Activated CD4-positive, alpha-beta T cell treated with anti-CD3 and anti-CD28 coated beads, Interleukin-2, Interleukin-6, amounts not matched to agents 100 ng/mL and 50 ng/mL, durations not matched to agents 16 hours and 8 hours (primary cell): ENCODE data around the gene KAZALD1.
A peak's percentile ranks its signal among the peaks of the same experiment; 100 is the strongest.
"Not testable (repeated sequence)": the region's sequence is repeated elsewhere in the genome, so short reads cannot be mapped to it uniquely, and the experiment has no call there.

Experiments
- DNase-seq: peaks from one replicate; pipeline ENCODE4 v3.0.0-alpha.2; 2020

KAZALD1 gene

DNA sequence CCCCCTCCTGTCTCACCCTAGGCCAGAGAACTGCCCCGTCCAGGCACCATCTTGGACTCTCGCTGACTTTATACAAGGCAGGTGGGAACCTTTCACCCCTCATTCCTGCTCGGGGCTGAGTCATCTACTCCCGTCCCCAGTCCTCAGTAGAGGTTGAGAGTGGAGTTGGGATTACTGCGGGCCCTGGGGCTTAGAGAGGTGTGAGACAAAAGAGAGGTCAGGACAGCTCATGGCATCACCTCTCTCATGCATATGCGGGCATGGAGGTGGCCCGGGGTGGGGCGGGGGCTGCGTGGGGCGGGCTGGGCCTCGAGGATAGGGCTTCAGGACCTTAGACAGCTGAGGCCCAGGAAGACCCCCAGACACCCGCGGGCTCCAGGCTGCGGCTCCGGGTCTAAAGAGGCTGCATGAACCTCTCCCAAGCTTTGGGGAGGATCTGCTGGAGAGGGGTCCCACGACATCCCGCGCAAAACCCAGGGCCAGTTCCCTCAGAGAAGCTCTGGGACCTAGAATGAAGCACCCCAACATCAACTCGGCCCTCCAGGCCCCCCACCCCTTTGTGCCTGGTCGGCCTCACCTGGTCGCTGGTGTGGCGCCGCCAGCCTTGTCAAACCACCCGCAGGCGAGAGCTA, 31.2 kb upstream of the KAZALD1 start:
- DNase-seq, result no peak

DNA sequence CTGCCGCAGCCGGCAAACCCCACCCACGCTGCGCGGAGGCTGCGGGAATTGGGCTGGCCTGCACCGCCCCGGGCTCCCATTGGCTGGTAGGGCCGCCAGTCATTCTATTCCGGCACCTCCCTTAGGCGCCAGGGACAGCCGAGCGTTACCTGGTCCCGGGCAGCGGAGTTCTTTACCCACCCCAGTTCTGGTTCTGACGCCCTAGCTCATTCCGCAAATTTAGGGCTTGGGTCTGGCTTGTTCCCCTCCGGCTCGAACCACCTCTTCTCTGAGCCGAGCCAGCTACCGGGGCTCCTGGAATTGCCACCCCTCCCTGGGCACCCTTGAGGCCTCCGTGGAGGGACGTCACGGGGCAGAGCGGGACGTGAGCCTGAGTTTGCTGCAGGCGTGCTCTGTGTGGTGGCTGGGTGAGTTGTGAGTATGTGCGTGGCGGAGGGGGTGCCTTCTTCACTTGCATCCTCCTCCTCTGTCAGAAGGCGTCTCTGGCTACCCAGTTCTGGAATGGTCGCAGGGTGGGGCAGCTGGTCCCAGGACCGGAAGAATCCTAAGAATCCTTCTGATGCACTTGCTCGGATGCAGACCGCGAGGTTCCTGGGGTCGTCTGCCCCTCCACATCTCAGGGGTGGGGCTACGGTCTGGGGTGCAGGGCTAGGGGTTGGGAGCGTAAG, 30.5 kb upstream of the KAZALD1 start, which contains the start of the genes PDZD7 and SFXN3:
PDZD7 (minus strand) TSS at position 2 of the 668 bp plus-strand sequence. CDS start 910 bp downstream, outside the sequence.
SFXN3 (plus strand) TSS at position 107 of the 668 bp plus-strand sequence. CDS start 3,461 bp downstream, outside the sequence.
- peak; percentile 98 for DNase-seq

DNA sequence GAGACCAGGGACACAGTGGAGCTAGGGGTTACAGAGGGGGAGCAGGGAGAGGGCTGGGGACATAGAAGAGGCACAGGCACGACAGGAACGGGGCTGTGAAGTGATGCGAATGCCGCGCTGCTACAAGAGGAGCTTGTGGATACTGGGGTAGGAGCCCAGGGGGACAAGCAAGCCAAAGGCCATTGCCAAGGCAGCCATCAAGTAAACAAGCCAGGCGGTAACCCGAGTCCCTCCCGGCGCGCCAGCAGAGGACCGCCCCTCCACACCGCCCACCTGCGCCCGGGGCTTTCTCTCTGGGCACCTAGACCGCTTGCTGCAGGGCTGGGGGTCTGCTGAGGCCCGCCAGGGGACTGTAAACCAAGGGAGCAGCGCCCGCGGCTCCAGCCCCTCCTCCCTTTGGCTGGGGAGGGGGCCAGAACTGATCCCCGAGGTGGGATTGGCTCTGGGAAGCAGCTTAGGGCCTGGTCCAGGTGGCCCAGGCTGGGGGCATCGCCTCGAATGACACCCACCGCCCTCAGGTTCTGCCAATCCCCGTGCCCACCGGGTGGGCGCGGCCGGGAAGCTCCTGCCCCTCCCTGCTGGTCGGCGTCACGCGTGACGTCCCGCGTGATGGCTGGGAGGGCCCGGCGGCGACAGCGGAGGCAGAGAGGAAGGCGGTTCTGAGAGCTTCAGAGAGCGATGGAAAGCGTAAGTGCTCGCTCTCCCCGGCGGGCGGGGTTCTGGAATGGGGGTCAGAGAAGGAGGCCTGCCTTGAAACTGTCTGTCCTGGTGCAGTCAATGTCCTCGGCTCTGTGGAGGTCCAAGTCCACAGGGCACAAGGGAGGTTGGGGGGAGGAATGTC, 29.8 kb upstream of the KAZALD1 start:
- peak; percentile 83 for DNase-seq

DNA sequence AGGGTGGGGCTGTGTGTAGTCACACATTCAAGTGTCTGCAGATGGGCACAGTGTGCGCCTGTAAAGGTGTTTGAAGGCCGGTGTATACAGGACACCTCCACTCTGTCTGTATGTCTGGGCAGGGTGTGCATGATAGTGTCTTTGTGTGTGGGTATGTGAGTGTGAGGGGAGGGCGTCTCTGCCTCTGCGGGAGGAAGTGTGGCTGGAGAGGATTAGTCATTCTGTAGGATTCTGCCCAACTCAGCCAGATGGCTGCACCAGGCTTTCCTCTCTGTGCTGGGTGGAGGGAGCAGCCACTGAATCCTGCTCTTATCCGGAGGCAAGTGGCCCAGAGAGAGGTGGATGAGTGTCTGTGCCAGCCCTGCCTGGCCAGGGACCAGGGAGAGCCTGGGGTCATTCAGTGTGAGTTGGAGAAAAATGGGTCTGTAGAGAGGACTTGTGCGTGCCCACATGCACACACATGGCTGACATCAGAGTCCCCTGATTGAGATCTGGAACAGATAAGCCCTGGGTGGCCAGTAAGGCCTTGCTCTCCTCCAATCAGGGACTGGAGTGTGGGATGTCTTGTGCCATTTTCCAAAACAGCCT, 29.1 kb upstream of the KAZALD1 start:
- peak; percentile 80 for DNase-seq

DNA sequence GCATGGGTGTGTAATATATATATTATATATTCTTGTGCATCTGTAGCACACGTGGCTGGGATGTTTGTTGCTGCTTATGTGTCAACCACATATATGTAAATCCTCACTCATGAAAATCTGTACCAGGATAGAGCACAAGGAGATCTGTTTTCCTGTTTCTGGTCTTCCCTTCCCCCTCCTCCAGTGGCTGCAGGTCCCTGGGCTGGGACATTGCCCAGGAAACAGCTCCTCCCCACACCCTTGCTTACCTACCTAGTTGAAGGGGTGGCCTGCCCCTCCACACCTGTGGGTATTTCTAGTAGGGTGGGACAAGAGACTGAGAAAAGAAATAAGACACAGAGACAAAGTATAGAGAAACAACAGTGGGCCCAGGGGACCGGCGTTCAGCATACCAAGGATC, 28.5 kb upstream of the KAZALD1 start:
- DNase-seq, result no peak

DNA sequence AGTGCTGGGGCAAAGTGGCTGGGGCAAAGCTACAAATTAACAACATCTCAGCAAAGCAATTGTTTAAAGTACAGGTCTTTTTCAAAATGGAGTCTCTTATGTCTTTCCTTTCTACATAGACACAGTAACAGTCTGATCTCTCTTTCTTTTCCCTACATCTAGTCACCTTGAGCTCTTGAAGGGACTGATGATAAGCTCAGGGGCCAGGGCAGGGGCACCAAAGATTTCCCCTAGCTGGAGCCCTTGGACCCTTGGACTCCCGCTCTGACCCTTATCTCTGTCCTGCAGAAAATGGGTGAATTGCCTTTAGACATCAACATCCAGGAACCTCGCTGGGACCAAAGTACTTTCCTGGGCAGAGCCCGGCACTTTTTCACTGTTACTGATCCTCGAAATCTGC, 27.4 kb upstream of the KAZALD1 start:
- DNase-seq, result not testable (repeated sequence)

DNA sequence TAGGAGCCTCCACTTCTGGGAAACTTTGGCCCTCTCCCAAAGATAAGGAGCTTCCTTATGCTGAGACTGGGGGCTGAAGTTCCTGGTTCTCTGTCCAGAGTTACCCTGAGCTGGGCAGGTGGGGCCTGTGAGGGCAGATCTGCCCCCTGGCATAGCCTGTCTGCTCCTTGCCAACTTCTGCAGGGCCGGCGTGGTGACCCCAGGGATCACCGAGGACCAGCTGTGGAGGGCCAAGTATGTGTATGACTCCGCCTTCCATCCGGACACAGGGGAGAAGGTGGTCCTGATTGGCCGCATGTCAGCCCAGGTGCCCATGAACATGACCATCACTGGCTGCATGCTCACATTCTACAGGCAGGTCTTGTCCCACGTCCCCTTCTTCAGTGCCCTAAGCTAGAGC, 26.5 kb upstream of the KAZALD1 start:
- no peak for DNase-seq

DNA sequence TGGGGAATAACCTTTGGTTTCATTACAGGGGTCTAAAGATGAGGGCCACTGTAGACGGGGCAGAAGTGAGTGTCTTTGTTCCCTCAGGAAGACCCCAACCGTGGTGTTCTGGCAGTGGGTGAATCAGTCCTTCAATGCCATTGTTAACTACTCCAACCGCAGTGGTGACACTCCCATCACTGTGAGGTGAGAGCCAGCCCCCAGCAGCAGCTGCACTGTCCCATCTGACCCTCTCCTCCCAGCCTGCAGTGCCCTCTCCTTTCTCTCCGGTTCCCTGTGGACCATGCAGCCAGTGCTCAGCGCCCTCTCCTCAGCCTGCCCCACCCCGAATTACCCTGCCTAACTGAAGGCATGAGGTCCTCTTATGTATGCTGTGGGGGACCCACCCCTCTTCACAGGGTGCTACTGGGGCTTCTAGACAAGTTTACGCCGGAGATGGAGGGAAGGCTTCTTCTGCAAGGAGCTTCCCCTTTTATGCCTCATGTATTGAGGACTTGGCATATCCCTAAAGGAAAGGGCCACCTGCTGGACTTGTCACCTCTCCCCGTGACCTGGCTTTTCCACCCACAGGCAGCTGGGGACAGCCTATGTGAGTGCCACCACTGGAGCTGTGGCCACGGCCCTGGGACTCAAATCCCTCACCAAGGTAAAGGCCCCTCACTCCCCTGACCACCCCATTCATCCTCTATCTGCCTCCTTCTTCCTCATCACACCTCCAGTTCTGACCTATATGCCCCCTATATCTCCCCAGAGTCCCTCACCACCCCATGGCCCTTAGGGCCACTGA, 25.7 kb upstream of the KAZALD1 start:
- DNase-seq, result no peak

DNA sequence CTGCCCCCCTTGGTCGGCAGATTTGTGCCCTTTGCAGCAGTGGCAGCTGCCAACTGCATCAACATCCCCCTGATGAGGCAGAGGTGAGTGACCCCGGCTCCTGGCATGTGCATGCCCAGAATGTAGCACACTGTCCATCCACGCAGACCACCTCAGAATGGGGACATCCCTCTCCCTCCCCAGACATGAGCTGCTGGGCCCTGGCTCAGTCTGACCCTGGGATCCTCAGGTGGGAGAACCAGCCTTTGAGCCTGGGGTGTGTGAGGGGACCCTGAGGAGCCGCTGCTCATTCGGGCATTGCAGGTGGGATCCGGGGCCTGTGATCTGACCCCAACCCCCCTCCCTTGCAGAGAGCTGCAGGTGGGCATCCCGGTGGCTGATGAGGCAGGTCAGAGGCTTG, 25.1 kb upstream of the KAZALD1 start:
- no peak for DNase-seq

DNA sequence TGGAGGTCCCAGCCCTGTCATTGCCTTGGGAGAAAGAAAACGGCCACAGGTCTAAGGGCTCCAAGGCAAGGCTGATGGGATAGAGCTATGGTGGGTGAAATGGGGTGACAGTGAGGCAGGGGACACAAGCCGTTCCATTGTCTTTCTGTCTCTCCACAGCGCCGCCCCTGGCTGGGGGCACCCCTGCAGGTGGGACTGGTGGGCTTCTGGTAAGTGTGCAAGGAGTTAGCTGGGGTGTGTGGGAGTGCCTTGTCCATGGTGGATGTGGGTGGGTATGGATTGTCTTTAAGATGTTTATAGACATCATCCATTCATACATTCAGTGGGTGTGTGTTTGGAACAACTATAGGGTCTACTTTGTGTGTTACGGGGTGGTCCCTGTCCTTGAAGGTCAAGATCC, 23.3 kb upstream of the KAZALD1 start:
- DNase-seq, result no peak

DNA sequence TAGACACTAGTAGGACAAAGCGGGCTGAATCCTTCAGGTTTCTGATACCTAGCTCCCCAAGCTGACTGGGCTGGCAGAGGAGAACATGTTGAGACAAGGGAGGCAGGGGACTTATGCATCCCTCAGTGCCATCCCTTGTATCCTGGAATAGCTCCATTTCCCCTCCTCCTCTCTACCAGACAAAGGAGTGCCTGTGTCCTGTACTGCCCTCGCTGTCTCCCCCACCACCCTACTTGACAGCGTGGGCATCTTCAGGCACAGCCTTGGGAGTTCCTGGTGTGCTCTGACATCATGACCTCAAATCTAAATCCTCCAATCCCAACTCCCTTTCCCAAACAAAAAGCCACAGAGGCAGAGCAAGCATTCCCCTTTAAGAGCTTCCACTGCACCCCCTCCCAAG, 21.7 kb upstream of the KAZALD1 start:
- no peak for DNase-seq

DNA sequence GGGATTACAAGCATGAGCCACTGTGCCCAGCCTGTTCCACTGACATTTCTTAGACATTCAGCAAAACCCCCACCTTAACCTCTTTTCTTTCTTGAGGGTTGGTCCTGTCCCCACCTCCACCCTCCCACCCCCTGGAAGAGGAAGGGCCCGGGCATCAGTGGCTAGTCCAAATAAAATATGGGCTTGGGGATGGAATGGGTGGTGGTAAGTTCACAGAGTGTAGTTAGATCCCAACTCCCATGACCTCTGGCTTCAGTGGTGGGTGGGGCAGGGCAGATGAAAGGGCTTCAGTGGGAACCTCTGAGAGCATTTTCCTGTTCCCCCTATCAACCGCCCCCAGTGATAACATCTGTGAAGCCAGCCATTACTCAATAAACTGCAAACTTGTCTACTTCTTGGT, 20.9 kb upstream of the KAZALD1 start:
- DNase-seq, result no peak

DNA sequence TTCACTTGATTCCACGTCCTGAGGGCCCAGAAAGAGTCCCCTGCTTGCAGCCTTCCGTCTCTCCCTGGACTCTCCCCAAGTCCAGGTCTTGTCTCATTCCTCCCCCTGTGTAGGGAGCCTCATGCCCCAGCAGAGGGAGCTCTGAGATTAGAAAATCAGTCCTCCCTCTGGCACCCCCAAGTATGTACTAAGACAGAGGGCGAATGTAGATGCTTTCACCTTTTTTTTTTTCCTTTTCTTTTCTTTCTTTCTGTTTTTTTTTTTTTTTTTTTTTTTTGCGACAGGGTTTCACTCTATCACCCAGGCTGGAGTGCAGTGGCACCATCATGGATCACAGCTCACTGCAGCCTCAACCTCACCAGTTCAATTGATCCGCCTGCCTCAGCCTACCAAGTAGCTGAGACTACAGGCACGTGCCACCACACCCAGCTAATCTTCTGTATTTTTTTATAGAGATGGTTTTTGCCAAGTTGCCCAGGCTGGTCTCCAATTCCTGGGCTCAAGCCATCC, 20.5 kb upstream of the KAZALD1 start:
- peak; percentile 83 for DNase-seq

DNA sequence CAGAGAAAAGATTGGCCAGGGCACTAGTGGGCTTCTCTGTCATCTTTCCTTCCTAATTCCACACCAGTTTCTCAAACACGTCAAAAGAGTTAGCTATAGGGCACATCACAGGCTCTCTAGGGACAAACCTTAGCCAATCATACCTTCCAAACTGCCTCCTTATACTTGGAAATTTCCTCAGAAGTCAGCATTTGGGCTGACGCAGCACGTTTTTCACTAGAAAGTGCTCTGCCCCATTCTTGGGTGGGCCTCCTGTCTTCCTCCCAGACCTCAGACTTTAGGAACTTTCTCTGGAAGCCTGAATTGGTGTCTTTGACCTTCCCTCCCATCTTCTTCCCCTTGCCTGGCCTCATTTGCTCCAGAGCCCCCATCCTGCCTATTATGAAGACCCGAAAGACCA, 19.7 kb upstream of the KAZALD1 start:
- no peak for DNase-seq

DNA sequence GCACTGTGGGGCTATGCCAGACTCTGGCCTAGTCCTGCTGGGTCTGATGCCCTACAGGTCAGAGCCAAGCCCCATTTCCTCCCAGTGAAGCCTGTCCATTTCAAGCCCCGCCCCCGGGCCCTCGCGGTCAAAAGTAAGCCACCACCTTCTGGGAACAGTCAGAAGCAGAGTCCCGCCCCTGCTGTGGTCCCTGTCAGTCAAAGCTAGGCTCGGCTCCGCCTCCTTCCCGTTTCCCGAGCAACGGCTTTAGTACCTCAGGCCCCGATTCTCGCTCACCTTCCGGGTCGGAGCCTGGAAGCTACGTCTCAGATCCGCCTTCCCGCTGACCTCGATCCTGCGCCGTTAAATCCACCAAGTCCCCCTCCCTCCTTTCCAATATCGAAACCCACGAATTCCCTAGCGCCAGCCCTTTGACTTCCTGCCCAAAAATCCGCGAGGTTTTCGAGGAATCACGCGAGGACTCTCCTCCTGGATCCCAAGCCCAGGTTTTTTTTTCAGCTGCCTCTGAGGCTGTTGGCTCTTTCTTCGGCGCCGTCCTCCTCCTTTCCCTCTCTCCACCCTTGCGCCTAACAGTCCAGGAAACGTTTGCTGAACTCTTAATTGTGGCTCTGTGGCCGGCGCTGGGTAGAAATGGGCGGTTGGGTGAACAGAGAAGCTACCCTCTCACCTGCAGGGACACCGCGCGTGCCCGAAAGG, 19.0 kb upstream of the KAZALD1 start:
- DNase-seq, result peak; percentile 95

DNA sequence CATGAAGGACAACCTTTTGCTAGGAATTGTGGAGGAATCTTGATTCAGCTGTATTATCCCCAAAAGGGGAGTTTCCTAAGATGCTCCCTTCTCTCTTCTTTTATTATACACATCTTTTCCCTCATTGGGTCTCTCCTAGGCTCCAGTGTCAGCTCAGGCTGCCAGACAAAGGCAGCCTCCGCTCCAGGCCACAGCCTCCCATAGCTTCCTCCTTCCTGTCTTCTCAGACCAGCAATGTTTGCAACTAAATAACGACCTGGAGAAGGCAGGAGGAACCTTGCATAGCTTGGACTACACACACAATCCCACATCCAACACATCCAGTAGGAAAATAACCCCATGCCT, 18.5 kb upstream of the KAZALD1 start:
- DNase-seq, result no peak

DNA sequence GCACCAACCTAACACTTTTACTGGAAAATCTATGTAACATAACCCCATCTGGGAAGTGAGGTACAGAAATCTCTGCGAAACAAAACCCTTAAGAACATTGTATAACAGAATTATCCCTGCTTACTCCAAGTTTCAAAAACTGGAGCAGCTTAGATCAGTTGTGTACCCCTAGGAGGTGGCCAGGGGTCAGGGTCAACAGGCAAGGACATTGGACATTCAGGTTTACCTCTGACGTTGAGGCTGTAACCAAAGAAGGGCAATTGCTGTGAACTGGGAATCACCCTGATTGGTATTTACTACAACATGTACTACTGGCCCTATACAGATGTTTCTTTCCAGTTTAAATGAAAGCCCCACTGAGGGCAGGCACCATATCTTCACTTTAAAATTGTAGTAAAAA, 17.7 kb upstream of the KAZALD1 start:
- no peak for DNase-seq

DNA sequence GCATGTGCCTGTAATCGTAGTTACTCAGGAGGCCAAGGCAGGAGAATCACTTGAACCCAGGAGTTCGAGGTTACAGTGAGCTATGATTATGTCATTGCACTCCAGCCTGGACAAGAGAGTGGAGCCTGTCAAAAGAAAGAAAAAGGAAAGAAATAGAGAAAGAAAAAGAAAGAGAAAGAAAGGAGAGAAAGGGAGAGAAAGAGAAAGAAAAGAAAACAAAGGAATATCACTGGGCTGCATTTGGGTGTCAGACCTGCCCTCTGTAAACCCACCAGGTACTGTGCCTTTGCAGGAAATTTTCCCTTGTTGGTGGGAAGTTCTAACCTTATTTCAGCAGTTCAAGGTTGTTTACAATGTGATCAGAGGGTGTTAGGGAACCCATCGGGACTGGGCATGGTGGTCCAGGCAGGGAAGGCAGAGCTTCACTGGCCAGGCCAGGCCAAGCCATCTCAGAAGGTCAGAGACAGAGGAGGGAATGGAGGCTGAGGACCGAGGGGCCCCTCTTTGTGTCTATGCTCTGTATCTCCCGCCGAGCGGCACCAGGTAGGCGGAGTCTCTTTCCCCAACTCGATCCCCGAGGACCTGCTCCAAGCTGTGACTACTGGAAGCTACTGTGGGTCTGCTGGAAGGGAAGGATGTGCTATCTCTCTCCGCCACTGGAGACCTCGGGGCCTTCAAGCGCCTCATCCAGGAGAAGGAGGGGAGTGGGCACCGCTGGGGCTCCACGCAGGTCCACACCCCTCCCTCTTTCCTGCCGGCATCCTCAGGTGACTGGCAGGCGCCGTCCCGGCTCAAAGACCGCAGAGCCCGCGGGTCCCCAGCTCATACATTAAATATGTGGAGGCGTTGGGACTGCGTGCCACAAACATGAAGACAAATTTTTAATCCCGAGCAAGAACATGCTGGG, 15.2 kb upstream of the KAZALD1 start:
- DNase-seq, result no peak

DNA sequence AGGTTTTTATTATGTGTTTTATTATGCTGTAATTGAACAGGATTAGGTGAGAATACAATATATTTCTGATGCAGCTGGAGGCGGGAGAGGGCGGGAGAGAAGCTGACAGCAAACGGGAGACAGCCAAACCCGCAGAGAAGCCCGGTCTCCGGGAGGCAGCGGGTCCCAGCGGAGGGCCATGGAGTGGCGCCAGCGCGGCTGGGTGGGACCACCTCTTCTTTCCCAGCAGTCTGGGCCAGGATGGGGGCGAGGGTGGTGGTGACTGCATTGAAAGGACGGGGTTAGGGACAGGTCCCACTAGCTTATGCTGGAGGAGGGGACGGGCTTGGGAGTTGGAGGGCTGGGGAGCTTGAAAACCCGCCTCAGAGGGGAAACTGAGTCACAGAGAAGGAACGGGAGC, 14.5 kb upstream of the KAZALD1 start:
- DNase-seq, result no peak
